Tibial nerve (tissue), 4 donors: ENCODE measurements around the gene VWDE. TPM values are rescaled to one million over a fixed set of nuclear protein-coding genes. Genes with fewer than 3 reads are reported as not detected.
A peak's percentile ranks its signal among the peaks of the same experiment; 100 is the strongest.
"Not testable (repeated sequence)": the region's sequence is repeated elsewhere in the genome, so short reads cannot be mapped to it uniquely, and the experiment has no call there.

Source experiments
- DNase-seq, 2 donors: peaks; one replicate each; pipeline ENCODE4 v3.0.0-alpha.2; 2019; ENCODE audit warnings: low spot score in 2 of 2
- H3K27ac ChIP-seq, 4 donors: fragments of 200-600 bp; sonication (generic) in 3 of 4; one replicate each; pipeline ENCODE4 v1.5.1; 2017 to 2019; ENCODE audit warnings: mild to moderate bottlenecking in 1 of 4
- H3K27me3 ChIP-seq, 2 donors: fragments of 200-600 bp; sonication (generic) in 1 of 2; one replicate each; pipeline versions ENCODE4 v1.5.1 to v1.6.0; 2017 to 2019
- H3K36me3 ChIP-seq, 3 donors: fragments of 200-600 bp; sonication (generic); one replicate each; pipeline ENCODE4 v1.5.1; 2018 to 2019
- H3K4me1 ChIP-seq, 4 donors: fragments of 200-600 bp; sonication (generic) in 3 of 4; one replicate each; pipeline ENCODE4 v1.5.1; 2017 to 2019
- H3K4me3 ChIP-seq, 4 donors: fragments of 200-600 bp; sonication (generic) in 3 of 4; one replicate each; pipeline ENCODE4 v1.5.1; 2017 to 2019; ENCODE audit warnings: mild to moderate bottlenecking in 1 of 4, moderate library complexity in 1 of 4
- H3K9me3 ChIP-seq, 4 donors: fragments of 200-600 bp; sonication (generic) in 3 of 4; one replicate each; pipeline ENCODE4 v1.5.1; 2017 to 2019
- EP300 ChIP-seq, 2 donors: sonication (generic); formaldehyde crosslinking; IDR thresholded peaks; one replicate each; pipeline ENCODE4 v1.6.1; 2017; ENCODE audit warnings: antibody characterized with exemption in 2 of 2, mild to moderate bottlenecking in 1 of 2
- POLR2A ChIP-seq, 2 donors: fragments of 450-650 bp; IDR thresholded peaks; one replicate each; pipeline ENCODE4 v1.6.1; 2017; ENCODE audit warnings: antibody characterized with exemption in 2 of 2, mild to moderate bottlenecking in 2 of 2, moderate library complexity in 2 of 2
- WGBS, 2 donors: methylation state at CpG; one replicate each; pipeline ENCODE4 v1.1.5; 2018; 5-methylcytosine and 5-hydroxymethylcytosine counted together
- total RNA-seq, 4 donors: library from RNA; depleted of rRNA; stranded (reverse); fragments of >200 nt; gene quantifications; one replicate each; pipeline ENCODE4 v1.1.0, GENCODE V29; 2016
- TF ChIP-seq, protein P1 (sequence below), 5 experiments: fragments of 200-600 bp in 3 of 5; fragments of 450-650 bp in 2 of 5; sonication (generic) in 3 of 5; IDR thresholded peaks; one replicate each; pipeline ENCODE4 v1.5.1; 2016 to 2019; ENCODE audit warnings: antibody characterized with exemption in 5 of 5, mild to moderate bottlenecking in 3 of 5, moderate library complexity in 2 of 5

The VWDE gene
- total RNA-seq, 4 donors from 2014 or later = 0.66 to 12.6 (median 1.9) TPM

DNA sequence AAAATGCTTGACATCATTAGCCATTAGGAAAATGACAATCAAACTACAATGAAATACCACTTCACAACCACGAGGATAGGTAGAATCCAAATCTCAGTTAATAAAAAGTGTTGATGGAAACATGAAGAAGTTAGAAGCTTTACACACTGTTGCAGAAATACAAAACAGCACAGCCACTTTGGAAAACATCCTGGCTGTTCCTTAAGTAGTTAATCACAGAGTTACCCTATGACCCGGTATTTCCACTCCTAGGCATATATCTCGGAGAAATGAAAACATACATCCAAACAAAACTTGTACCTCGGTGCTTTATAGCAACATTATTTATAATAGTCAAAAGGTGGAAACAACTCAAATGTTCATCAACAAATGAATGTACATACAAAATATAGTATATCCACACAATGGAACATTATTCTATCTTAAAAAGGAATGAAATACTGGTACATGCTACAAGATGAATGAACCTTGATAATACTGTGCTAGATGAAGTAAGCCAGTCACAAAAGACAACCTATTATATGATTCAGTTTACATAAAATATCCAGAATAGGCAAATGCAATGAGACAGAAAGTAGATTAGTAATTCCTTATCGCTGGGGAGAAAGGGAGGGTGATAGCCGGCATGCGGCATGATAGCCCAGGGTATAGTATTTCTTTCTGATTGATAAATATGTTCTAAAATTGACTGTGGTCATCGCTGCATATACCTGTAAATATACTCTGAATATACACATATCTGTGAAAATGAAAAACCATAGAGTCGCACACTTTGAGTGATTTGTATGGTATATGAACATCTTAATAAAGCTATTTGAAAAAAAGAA, 1.9 kb downstream of the VWDE start:
- TF ChIP-seq POLR2A (IDR thresholded peaks at IDR 0.05) = no peak
- TF ChIP-seq, protein P1, sequence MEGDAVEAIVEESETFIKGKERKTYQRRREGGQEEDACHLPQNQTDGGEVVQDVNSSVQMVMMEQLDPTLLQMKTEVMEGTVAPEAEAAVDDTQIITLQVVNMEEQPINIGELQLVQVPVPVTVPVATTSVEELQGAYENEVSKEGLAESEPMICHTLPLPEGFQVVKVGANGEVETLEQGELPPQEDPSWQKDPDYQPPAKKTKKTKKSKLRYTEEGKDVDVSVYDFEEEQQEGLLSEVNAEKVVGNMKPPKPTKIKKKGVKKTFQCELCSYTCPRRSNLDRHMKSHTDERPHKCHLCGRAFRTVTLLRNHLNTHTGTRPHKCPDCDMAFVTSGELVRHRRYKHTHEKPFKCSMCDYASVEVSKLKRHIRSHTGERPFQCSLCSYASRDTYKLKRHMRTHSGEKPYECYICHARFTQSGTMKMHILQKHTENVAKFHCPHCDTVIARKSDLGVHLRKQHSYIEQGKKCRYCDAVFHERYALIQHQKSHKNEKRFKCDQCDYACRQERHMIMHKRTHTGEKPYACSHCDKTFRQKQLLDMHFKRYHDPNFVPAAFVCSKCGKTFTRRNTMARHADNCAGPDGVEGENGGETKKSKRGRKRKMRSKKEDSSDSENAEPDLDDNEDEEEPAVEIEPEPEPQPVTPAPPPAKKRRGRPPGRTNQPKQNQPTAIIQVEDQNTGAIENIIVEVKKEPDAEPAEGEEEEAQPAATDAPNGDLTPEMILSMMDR (IDR thresholded peaks at IDR 0.05) = no peak
- no peak for TF ChIP-seq EP300 (IDR thresholded peaks at IDR 0.05)
- Histone ChIP-seq H3K4me1 (peaks cover 0 to 14% (median 0%) of the 10 kb centered on the region in 4 donors), H3K27ac (no peak overlapping the region), H3K27me3 (no peaks in the 10 kb centered on the region), H3K9me3 (no peaks in the 10 kb centered on the region), H3K36me3 (no peaks in the 10 kb centered on the region), H3K4me3 (no peak overlapping the region)
- no peak for DNase-seq
- WGBS, 2 donors = 83 to 85% methylated on average over 9 of the region's 9 CpGs

DNA sequence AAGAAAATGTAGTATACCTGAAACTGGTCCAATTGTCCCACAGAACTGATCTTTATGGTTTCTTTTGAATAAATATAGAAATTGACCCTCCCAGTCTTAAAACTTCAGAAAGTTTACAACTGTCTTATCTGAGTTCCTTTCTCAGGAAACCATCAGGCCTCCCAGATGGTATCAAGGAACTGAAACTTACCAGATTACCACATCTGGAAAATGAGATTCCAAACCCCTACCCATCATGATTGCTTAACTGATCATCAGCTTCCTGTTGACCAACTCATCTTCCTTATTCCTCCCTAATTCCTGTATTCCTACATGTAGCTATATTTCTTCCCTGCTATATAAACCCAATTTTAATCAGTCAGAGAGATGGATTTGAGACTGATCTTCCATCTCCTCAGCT, 5.5 kb downstream of the VWDE start:
- Histone ChIP-seq H3K4me3 (no peak overlapping the region), H3K27ac (no peak overlapping the region), H3K4me1 (peaks cover 0 to 5% (median 0%) of the 10 kb centered on the region in 4 donors), H3K27me3 (no peaks in the 10 kb centered on the region), H3K9me3 (no peaks in the 10 kb centered on the region), H3K36me3 (no peaks in the 10 kb centered on the region)
- no peak for TF ChIP-seq EP300 (IDR thresholded peaks at IDR 0.05)
- DNase-seq = no peak

DNA sequence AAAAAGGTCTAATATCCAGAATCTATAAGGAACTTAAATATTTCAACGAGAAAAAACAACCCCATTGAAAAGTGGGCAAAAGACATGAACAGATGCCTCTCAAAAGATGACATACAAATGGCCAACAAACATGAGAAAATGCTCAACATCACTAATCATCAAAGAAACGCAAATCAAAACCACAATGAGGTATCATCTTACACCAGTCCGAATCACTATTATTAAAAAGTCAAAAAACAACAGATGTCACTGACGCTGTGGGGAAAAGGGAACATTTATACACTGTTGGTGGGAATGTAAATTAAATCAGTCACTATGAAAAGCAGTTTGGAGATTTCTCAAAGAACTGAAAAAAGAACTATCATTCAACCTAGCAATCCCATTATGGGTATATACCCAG, 6.0 kb downstream of the VWDE start:
- WGBS, 2 donors = 95 to 96% methylated on average over 4 of the region's 4 CpGs
- no peak for TF ChIP-seq EP300 (IDR thresholded peaks at IDR 0.05)
- no peak for TF ChIP-seq POLR2A (IDR thresholded peaks at IDR 0.05)
- TF ChIP-seq, protein P1 (IDR thresholded peaks at IDR 0.05) = no peak

DNA sequence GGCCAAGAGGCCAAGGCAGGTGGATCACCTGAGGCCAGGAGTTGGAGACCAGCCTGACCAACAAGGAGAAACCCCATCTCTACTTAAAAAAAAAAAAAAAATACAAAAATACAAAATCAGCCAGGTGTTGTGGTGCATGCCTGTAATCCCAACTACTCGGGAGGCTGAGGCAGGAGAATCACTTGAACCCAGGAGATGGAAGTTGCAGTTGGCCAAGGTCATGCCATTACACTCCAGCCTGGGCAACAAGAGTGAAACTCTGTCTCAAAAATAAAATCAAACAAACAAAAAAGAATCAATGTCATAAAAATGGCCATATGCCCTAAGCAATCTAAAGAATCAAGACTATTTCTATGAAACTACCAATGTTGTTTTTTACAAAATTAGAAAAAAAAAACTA, 7.0 kb downstream of the VWDE start:
- 84 to 91% methylated on average over 1 of the region's 1 CpG for WGBS, 2 donors

More for the DNA sequence above, 6.0 kb downstream of the VWDE start:
- Histone ChIP-seq H3K36me3 (no peaks in the 10 kb centered on the region), H3K9me3 (no peaks in the 10 kb centered on the region), H3K27me3 (no peaks in the 10 kb centered on the region), H3K4me1 (peaks cover 0 to under 1% (median 0%) of the 10 kb centered on the region in 4 donors), H3K27ac (no peak overlapping the region), H3K4me3 (no peak overlapping the region)
- no peak for DNase-seq

DNA sequence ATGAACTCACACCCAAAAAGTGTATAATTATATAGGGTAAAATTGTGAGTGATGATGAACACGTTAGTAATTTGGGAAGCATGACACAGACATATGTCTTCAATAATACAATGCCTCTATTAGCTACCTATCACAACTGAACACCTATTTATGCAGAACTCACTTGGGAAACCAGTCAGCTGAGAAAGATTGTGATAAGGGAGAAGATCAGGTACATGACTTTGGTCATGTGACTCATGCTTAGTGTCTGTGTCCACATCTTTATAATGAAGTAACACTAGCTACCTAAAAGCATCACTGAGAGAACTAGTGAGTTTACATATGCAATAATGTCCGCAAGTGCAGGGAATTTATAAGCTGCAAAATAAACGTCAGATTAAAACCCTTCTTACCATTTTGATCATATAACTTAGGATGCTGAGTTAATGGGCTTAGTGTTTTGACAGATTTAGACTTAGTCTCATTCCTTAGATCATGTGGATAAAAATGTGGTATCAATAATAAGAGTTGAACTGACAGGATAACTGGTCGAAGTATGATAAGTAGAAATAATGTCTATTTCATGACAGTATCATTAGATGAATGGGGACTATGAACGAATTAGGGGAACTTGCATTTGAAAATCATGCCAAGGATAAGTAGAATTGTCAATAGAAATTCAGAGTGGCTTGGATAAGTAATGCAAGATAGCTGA, 11.6 kb downstream of the VWDE start:
- no peaks in the 10 kb centered on the region for H3K27me3 ChIP-seq
- TF ChIP-seq POLR2A (IDR thresholded peaks at IDR 0.05) (no peak), EP300 (IDR thresholded peaks at IDR 0.05) (no peak)
- TF ChIP-seq, protein P1 (IDR thresholded peaks at IDR 0.05) = no peak
- H3K4me1 ChIP-seq = no peaks in the 10 kb centered on the region
- 62 to 65% methylated on average over 5 of the region's 5 CpGs for WGBS, 2 donors
- H3K4me3 ChIP-seq = no peak overlapping the region
- DNase-seq = no peak
- no peaks in the 10 kb centered on the region for H3K36me3 ChIP-seq
- no peaks in the 10 kb centered on the region for H3K9me3 ChIP-seq
- H3K27ac ChIP-seq = no peak overlapping the region

More for the DNA sequence above, 7.0 kb downstream of the VWDE start:
- H3K36me3 ChIP-seq, H3K4me3 ChIP-seq, DNase-seq, H3K9me3 ChIP-seq, H3K4me1 ChIP-seq, H3K27ac ChIP-seq, H3K27me3 ChIP-seq: not testable (repeated sequence)

DNA sequence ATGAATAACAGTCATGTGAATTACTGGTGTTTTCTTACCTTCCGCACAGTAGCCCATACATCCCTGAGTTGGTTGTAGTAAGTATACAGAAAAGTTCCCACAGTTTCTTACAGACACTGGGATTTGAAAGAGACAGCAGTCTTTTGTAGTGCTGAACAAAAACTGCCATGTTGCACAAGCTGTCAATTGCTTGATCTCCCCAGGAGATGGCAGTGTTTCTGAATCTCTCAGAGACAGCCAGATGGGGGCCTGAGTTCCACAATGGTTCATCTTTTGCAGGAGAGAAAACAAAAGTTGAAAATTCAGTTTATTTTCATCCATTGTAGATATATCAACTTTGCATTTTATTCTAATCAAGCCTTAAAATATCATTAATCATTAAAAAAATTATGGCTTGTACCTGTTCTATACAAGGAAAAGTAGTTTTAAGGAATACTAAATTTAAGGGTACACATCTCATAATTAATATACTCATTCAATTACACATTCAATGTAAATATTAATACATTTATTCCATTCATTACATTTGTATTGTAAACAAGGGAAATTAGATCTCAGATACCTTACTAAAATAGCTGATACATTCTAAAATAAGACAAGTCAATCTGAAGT, 14.5 kb downstream of the VWDE start:
- DNase-seq = peak in 1 of 2 donors; percentile 19
- H3K9me3 ChIP-seq = no peaks in the 10 kb centered on the region
- no peak overlapping the region for H3K27ac ChIP-seq
- H3K27me3 ChIP-seq = no peaks in the 10 kb centered on the region
- no peak overlapping the region for H3K4me3 ChIP-seq
- 43 to 67% methylated on average over 1 of the region's 1 CpG for WGBS, 2 donors
- no peaks in the 10 kb centered on the region for H3K4me1 ChIP-seq
- no peaks in the 10 kb centered on the region for H3K36me3 ChIP-seq
- TF ChIP-seq, protein P1 (IDR thresholded peaks at IDR 0.05) = peak in 4 of 5 experiments; percentile 30 to 65 (median 52)
- TF ChIP-seq EP300 (IDR thresholded peaks at IDR 0.05) = no peak
